GM18526 (cell line): ENCODE results near the gene S100A14.
A peak's percentile ranks its signal among the peaks of the same experiment; 100 is the strongest.

Experiments used
- POLR2A ChIP-seq: IDR thresholded peaks from 3 replicates; pipeline ENCODE4 v1.6.1; 2011; ENCODE audit not compliant: insufficient read length; ENCODE audit errors: extremely low read depth

The S100A14 gene

DNA sequence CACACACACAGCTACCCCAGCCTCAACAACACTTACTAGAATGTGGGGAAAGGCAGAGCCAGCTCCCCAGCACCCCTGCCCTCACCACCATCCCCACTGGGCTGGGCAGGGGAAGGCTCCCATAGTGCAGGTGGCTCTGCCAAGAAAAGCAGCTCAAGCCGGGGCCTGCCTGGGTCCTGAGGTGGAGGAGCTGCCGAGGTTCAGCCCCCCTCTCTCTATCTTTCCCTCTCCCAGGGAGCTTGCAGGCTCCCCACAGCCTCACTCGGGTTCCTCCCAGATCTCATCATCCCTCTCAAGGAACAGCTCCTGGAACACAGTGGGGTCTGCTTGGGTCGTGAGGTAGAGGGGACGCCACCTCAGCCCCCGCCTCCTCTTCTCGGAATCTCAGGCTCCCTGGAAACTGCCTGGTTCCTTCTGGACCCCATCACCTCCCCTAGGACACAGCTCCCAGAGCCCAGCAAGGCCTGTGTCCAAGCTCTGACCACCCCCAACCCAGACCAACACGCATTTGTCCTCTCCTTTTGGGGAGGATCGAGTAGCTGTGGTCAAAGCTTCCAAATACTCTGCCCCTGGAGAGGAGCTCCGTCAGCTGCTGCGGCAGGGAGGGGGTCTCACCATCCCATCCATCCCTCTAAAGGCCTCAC, 3.9 kb downstream of the S100A14 start:
- no peak for TF ChIP-seq POLR2A

DNA sequence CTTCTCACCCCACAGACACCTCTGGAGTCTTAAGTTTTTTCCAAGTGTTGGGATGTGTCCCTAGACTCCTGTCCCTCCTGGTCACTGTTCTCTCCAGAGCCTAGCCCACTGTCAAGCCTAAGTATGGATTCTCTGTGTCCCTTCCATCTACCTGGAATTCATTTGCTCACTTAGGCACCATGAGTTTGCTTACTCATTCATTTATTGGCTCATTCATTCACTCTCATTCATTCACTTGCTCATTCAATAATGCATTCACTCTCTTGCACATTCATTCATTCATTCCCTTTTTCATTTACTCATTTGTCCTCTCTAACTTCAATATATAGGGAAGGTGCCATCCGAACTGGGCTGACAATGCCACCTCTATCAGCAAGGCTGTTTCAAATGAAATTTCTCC, 4.8 kb downstream of the S100A14 start:
- TF ChIP-seq POLR2A, result no peak

- no peak for TF ChIP-seq POLR2A
Observed at GRCh38 chr1:153610811-153611301, 5.3 kb downstream of the S100A14 start.

GRCh38 chr1:153610334-153610733, 5.8 kb downstream of the S100A14 start:
- no peak for TF ChIP-seq POLR2A

GRCh38 chr1:153609585-153609907, 6.6 kb downstream of the S100A14 start:
- no peak for TF ChIP-seq POLR2A

DNA sequence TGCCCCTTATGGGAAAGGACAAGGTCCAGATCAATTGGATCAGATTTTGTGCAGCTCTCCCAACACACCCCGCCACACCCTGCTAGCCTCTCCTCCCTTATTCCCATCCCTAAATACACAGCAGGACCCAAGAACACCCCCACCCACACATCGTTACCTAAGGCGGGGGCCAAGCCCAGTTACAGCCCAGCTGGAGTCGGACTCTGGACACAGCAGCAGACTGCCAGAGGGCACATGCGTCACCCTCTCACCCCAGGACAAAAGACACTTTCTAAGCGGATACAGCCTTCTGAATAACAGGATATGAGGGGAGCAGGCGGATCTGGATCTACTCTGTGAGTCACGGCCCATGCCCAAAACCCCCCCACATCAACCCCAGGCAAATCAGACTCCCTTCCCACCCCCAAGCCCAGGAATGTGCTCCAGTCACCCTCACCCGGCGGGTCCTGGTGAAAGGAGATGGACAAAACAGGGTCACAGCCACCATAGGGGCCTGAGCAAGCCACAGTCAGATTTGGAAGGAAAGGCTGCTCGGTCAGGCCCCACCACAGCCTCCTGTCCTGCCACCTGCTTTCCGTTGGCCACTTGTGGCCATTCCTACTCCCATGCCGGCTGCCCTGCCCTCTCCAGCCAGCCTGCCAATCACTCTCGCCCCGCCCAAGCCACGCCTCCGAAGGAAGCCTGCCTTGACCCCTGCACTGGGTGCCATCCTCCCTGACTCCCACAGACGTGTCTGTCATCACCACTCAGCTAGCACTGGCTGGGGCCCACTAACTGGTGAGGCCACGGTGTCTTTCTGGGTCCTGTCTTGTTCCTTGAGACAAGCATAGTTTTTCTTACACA, 7.2 kb downstream of the S100A14 start:
- no peak for TF ChIP-seq POLR2A

GRCh38 chr1:153608089-153608682, 7.9 kb downstream of the S100A14 start:
- no peak for TF ChIP-seq POLR2A

GRCh38 chr1:153607381-153607780, 8.7 kb downstream of the S100A14 start:
- no peak for TF ChIP-seq POLR2A

DNA sequence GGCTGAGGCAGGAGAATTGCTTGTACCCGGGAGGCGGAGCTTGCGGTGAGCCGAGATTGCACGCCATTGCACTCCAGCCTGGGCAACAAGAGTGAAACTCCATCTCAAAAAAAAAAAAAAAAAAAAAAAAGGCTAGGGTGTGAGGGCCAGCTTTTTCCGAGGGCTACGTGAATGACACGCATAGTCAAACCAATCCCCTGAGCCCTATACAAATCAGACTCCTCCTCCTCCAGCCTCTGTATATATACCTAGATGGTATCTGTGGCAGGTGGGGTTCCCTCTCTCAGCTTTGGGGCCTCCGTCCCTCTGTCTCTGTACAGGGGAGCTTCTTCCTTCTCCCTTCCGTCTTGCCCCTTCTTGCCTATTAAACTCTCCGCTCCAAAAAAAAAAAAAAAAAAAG, 9.9 kb downstream of the S100A14 start:
- no peak for TF ChIP-seq POLR2A

- TF ChIP-seq POLR2A, result no peak
Observed at GRCh38 chr1:153602749-153603148, 13.4 kb downstream of the S100A14 start.

GRCh38 chr1:153599847-153600246, 16.3 kb downstream of the S100A14 start:
- no peak for TF ChIP-seq POLR2A

- peak; percentile 48 for TF ChIP-seq POLR2A
Observed at GRCh38 chr1:153598309-153599172, 17.6 kb downstream of the S100A14 start.

GRCh38 chr1:153597206-153597605, 18.9 kb downstream of the S100A14 start:
- no peak for TF ChIP-seq POLR2A

DNA sequence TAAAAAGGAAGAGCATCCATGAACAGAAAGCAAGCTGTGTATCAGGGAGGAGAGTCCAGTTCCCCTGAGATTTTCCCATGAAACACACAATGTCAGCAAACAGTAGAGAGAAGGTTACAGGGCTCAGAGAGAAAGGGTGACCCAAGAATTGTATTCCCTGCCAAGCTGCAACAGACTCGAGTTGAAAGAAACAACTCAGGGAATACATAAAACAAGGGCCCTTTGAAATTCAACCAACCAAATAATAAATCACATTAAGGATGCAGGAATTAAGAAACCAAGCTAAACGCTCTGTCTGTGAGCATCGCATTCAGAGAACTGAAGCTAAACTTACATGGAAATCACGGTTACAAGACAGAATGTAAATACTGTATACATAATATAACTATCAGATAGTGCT, 23.4 kb downstream of the S100A14 start:
- TF ChIP-seq POLR2A, result no peak

DNA sequence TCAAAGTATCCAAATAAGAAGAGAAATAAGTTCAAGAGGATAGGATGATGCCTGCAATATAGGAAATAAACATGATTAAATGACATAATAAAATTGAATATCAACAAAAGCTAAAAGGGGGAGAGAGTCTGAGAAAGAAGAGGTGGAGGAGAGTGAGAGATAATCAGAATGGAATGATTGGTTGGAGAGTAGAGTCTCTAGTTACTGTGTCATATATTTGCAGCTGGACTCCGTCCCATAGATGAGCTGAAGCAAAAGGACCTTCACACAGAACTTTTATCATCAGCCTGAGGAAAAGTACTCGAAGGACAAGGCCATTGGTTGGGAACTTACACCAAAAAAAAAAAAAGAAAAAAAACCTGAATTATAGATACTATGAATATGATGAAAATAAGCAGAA, 27.6 kb downstream of the S100A14 start:
- TF ChIP-seq POLR2A, result no peak

DNA sequence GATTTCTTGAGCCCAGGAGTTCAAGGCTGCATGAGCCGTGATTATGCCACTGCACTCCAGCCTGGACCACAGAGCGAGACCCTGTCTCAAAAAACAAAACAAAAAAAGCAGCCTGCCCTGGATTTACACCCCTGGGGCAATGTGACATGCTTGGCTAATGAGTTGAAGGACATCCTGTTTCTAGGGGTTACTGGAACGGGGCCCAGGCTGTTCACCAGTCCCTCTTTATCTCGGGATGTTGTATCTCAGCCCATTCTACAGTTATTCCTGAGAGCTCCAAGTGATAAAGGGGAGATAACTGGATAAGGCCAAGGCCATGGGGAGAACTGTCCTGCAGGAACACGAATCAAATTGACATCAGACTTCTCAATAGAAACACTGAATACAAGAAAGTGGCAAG, 28.8 kb downstream of the S100A14 start:
- TF ChIP-seq POLR2A, result no peak

- TF ChIP-seq POLR2A, result no peak
Observed at GRCh38 chr1:153586347-153586746, 29.8 kb downstream of the S100A14 start.
